GM23338 (cell line): ENCODE measurements around the gene CSPG4. TPM values are rescaled to one million over a fixed set of nuclear protein-coding genes. Genes with fewer than 3 reads are reported as not detected.
"Not testable (repeated sequence)": the region's sequence is repeated elsewhere in the genome, so short reads cannot be mapped to it uniquely, and the experiment has no call there.

Experiments
- ATAC-seq: fragments of 200-7000 bp; cut with Tn5 transposase; 3 replicates; pipeline ENCODE4 v1.9.1; 2020
- DNase-seq: peaks from one replicate; pipeline ENCODE4 v3.0.0-alpha.2; 2015; ENCODE audit warnings: low spot score
- H2AFZ ChIP-seq: fragments of 200-600 bp; sonication (generic); 2 replicates; pipeline ENCODE4 v1.8.0; 2016; ENCODE audit warnings: antibody characterized with exemption, mild to moderate bottlenecking, moderate library complexity
- H3F3A ChIP-seq: fragments of 200-600 bp; sonication (generic); replicated peaks from 2 replicates; pipeline ENCODE4 v1.8.0; 2017; ENCODE audit warnings: antibody characterized with exemption, mixed run types, low read depth
- H3K27ac ChIP-seq: fragments of 200-600 bp; sonication (generic); 2 replicates; pipeline ENCODE4 v1.6.1; 2016; ENCODE audit warnings: low read depth
- H3K27me3 ChIP-seq: fragments of 200-600 bp; sonication (generic); 2 replicates; pipeline ENCODE4 v1.8.0; 2016; ENCODE audit warnings: mild to moderate bottlenecking, mixed run types, moderate library complexity; ENCODE audit not compliant: insufficient read depth
- H3K36me3 ChIP-seq: fragments of 200-600 bp; sonication (generic); 2 replicates; pipeline ENCODE4 v1.8.0; 2016; ENCODE audit warnings: mild to moderate bottlenecking; ENCODE audit not compliant: insufficient read depth
- H3K4me1 ChIP-seq: fragments of 200-600 bp; sonication (generic); 2 replicates; pipeline ENCODE4 v1.8.0; 2016; ENCODE audit warnings: mild to moderate bottlenecking, moderate library complexity; ENCODE audit not compliant: insufficient read depth
- H3K4me2 ChIP-seq: fragments of 200-600 bp; sonication (generic); 2 replicates; pipeline ENCODE4 v1.7.1; 2017; ENCODE audit warnings: mixed run types
- H3K4me3 ChIP-seq: fragments of 200-600 bp; sonication (generic); 2 replicates; pipeline ENCODE4 v1.6.1; 2016; ENCODE audit warnings: mixed run types
- H3K79me2 ChIP-seq: fragments of 200-600 bp; sonication (generic); replicated peaks from 2 replicates; pipeline ENCODE4 v1.8.0; 2017; ENCODE audit warnings: mild to moderate bottlenecking; ENCODE audit not compliant: insufficient read depth
- H3K9me2 ChIP-seq: fragments of 200-600 bp; sonication (generic); 2 replicates; pipeline ENCODE4 v1.8.0; 2017; ENCODE audit not compliant: insufficient read depth
- H4K20me1 ChIP-seq: fragments of 200-600 bp; sonication (generic); replicated peaks from 2 replicates; pipeline ENCODE4 v1.8.0; 2017; ENCODE audit warnings: mild to moderate bottlenecking; ENCODE audit not compliant: insufficient read depth
- H3K27ac Mint-ChIP-seq: 2 replicates; pipeline ENCODE4 v1.8.0; 2020; ENCODE audit warnings: inconsistent platforms, mild to moderate bottlenecking, moderate library complexity, mixed read lengths
- H3K27me3 Mint-ChIP-seq: 3 replicates; pipeline ENCODE4 v1.8.0; 2022; ENCODE audit warnings: low read depth, mild to moderate bottlenecking, moderate library complexity, mixed read lengths, inconsistent platforms; ENCODE audit not compliant: insufficient read depth, poor library complexity
- H3K36me3 Mint-ChIP-seq: 3 replicates; pipeline ENCODE4 v1.8.0; 2021; ENCODE audit warnings: low read depth, mild to moderate bottlenecking, inconsistent platforms, moderate library complexity, mixed read lengths
- H3K4me1 Mint-ChIP-seq: 3 replicates; pipeline ENCODE4 v1.8.0; 2020; ENCODE audit warnings: mild to moderate bottlenecking, inconsistent platforms, mixed read lengths
- H3K4me3 Mint-ChIP-seq: 3 replicates; pipeline ENCODE4 v1.8.0; 2021; ENCODE audit warnings: moderate library complexity, mild to moderate bottlenecking, inconsistent platforms, mixed read lengths
- H3K9me3 Mint-ChIP-seq: 3 replicates; pipeline ENCODE4 v1.8.0; 2020; ENCODE audit warnings: moderate library complexity, mild to moderate bottlenecking, inconsistent platforms, mixed read lengths
- CREB1 ChIP-seq: fragments of 250-450 bp; sonication (Bioruptor Pico); IDR thresholded peaks from 2 replicates; pipeline ENCODE4 v1.5.0; 2020; ENCODE audit warnings: low read depth, mild to moderate bottlenecking, moderate library complexity
- CTCF ChIP-seq, 2 experiments: fragments of 200-600 bp in 1 of 2; sonication (generic) in 1 of 2; conservative IDR thresholded peaks; 2 replicates each; pipeline versions ENCODE4 v1.5.1 to v1.6.1; 2016 to 2017; ENCODE audit warnings: antibody characterized with exemption in 2 of 2, low read depth in 2 of 2, mild to moderate bottlenecking in 2 of 2, moderate library complexity in 1 of 2
- ETS1 ChIP-seq: IDR thresholded peaks from 2 replicates; pipeline ENCODE4 v1.6.1; 2016; ENCODE audit warnings: antibody characterized with exemption
- NANOG ChIP-seq: IDR thresholded peaks from 2 replicates; pipeline ENCODE4 v1.6.1; 2016; ENCODE audit warnings: antibody characterized with exemption, borderline replicate concordance
- polyA plus RNA-seq: library from polyadenylated mRNA; unstranded; fragments of >200 nt; fragmentation: Nextera tagmentation; extraction: Ambion mirVana; gene quantifications from 2 replicates; pipeline ENCODE4 v1.2.1, GENCODE V29; 2016
- total RNA-seq: library from RNA; depleted of rRNA; stranded (reverse); fragments of >200 nt; shearing (Covaris generic); gene quantifications from 2 replicates; pipeline ENCODE4 v1.2.3, GENCODE V29; 2014

Gene CSPG4
- total and polyA plus RNA-seq, 2 experiments from 2014 or later, result 0.27 to 4.0 TPM

GRCh38 chr15:75686212-75686642 lies 26.4 kb downstream of the CSPG4 start:
- H3K4me3 Mint-ChIP-seq, H3K27ac Mint-ChIP-seq, H3K4me1 ChIP-seq, H3K36me3 Mint-ChIP-seq, H3K36me3 ChIP-seq, H3F3A ChIP-seq, H3K9me3 Mint-ChIP-seq, H3K4me3 ChIP-seq, H3K79me2 ChIP-seq, H2AFZ ChIP-seq, H3K4me2 ChIP-seq, H3K27ac ChIP-seq, H4K20me1 ChIP-seq, H3K9me2 ChIP-seq, H3K27me3 ChIP-seq: not testable (repeated sequence)
- peak; percentile 31 to 74 for TF ChIP-seq CTCF (conservative IDR thresholded peaks at IDR 0.05; ENCODE audit: low read depth in 2 of 2)
- DNase-seq (peak; percentile 81), ATAC-seq (peak; percentile 77)
- Mint-ChIP-seq H3K4me1 (peaks cover 13% of the 10 kb centered on the region; the same call in 2 of the 3 replicates), H3K27me3 (peaks cover 19% of the 10 kb centered on the region)

- no peak overlapping the region for H3K27ac ChIP-seq
- H3K4me1 ChIP-seq, result peaks cover 6% of the 10 kb centered on the region; the same call in 1 of the 2 replicates
- no peaks in the 10 kb centered on the region for H3K27me3 ChIP-seq
- H3K4me3 ChIP-seq, result no peak overlapping the region
- no peak for DNase-seq
- H3K27ac Mint-ChIP-seq, result no peak overlapping the region
- peak; percentile 5; the same call in 2 of the 3 replicates for ATAC-seq
- H4K20me1 ChIP-seq, result no peaks in the 10 kb centered on the region
- no peak overlapping the region for H3K4me3 Mint-ChIP-seq
- H3K9me3 Mint-ChIP-seq, result no peaks in the 10 kb centered on the region
- H3K4me1 Mint-ChIP-seq, result peaks cover 20% of the 10 kb centered on the region
- H3F3A ChIP-seq, result no peaks in the 10 kb centered on the region
- H2AFZ ChIP-seq, result no peak overlapping the region
- peaks cover 3% of the 10 kb centered on the region; the same call in 1 of the 3 replicates for H3K36me3 Mint-ChIP-seq
- no peaks in the 10 kb centered on the region for H3K36me3 ChIP-seq
- peaks cover 19% of the 10 kb centered on the region for H3K27me3 Mint-ChIP-seq
- no peak overlapping the region for H3K4me2 ChIP-seq
- H3K79me2 ChIP-seq, result no peaks in the 10 kb centered on the region
- H3K9me2 ChIP-seq, result no peaks in the 10 kb centered on the region
- TF ChIP-seq CTCF (conservative IDR thresholded peaks at IDR 0.05; ENCODE audit: low read depth in 2 of 2) (peak in 1 of 2 experiments; percentile 44; a peak in 1 of 4 replicates), CREB1 (no peak)
Observed at GRCh38 chr15:75685195-75685594, 27.5 kb downstream of the CSPG4 start.

- peaks cover 12% of the 10 kb centered on the region; the same call in 1 of the 2 replicates for H3K4me1 ChIP-seq
- no peak overlapping the region for H2AFZ ChIP-seq
- Mint-ChIP-seq H3K27ac (no peak overlapping the region), H3K4me1 (peaks cover 25% of the 10 kb centered on the region), H3K27me3 (peaks cover 19% of the 10 kb centered on the region), H3K4me3 (no peak overlapping the region; the same call in 2 of the 3 replicates), H3K9me3 (no peaks in the 10 kb centered on the region), H3K36me3 (peaks cover 3% of the 10 kb centered on the region; the same call in 1 of the 3 replicates)
- DNase-seq (no peak), ATAC-seq (no peak)
- no peaks in the 10 kb centered on the region for H3K79me2 ChIP-seq
- H3K4me3 ChIP-seq, result no peak overlapping the region
- H3K27me3 ChIP-seq, result no peaks in the 10 kb centered on the region
- H3K36me3 ChIP-seq, result no peaks in the 10 kb centered on the region
- H3K4me2 ChIP-seq, result no peak overlapping the region
- H3F3A ChIP-seq, result 0 out of 2 replicates have a peak, but pooled peaks cover 3% of the 10 kb centered on the region
- no peak overlapping the region for H3K27ac ChIP-seq
- H3K9me2 ChIP-seq, result no peaks in the 10 kb centered on the region
- H4K20me1 ChIP-seq, result no peaks in the 10 kb centered on the region
- TF ChIP-seq ETS1 (no peak), NANOG (no peak)
Observed at GRCh38 chr15:75684648-75685047, 28.0 kb downstream of the CSPG4 start.
